Glutamatergic neuron (in vitro differentiated cells): ENCODE data around the gene PLAC8L1. TPM values are rescaled to one million over a fixed set of nuclear protein-coding genes. Genes with fewer than 3 reads are reported as not detected.
"Not testable (repeated sequence)": the region's sequence is repeated elsewhere in the genome, so short reads cannot be mapped to it uniquely, and the experiment has no call there.

Source experiments
- DNase-seq: peaks from one replicate; pipeline ENCODE4 v3.0.0; 2022
- H3K27ac Mint-ChIP-seq: one replicate; pipeline ENCODE4 v1.8.0; 2020; ENCODE audit warnings: mild to moderate bottlenecking, mixed read lengths, inconsistent platforms; ENCODE audit not compliant: unreplicated experiment
- H3K27me3 Mint-ChIP-seq: one replicate; pipeline ENCODE4 v1.8.0; 2020; ENCODE audit warnings: mild to moderate bottlenecking, moderate library complexity, mixed read lengths, inconsistent platforms; ENCODE audit not compliant: unreplicated experiment
- H3K36me3 Mint-ChIP-seq: one replicate; pipeline ENCODE4 v1.8.0; 2020; ENCODE audit warnings: mild to moderate bottlenecking, mixed read lengths, inconsistent platforms; ENCODE audit not compliant: unreplicated experiment
- H3K4me1 Mint-ChIP-seq: one replicate; pipeline ENCODE4 v1.8.0; 2020; ENCODE audit warnings: mild to moderate bottlenecking, low read depth, mixed read lengths, inconsistent platforms; ENCODE audit not compliant: unreplicated experiment
- H3K4me3 Mint-ChIP-seq: one replicate; pipeline ENCODE4 v1.8.0; 2020; ENCODE audit warnings: mild to moderate bottlenecking, mixed read lengths, inconsistent platforms; ENCODE audit not compliant: unreplicated experiment
- H3K9me3 Mint-ChIP-seq: one replicate; pipeline ENCODE4 v1.8.0; 2020; ENCODE audit warnings: mild to moderate bottlenecking, moderate library complexity, mixed read lengths, inconsistent platforms; ENCODE audit not compliant: unreplicated experiment
- total RNA-seq: library from RNA; stranded (reverse); fragmentation: NEBNext Ultra II Directional; extraction: Animal tissue kit (Norgen Biotek cat#: 25700); gene quantifications from one replicate; pipeline ENCODE4 v1.2.1, GENCODE V29; 2021; ENCODE audit not compliant: unreplicated experiment
- TF ChIP-seq, protein P1 (sequence below): fragments of 200-600 bp; sonication (generic); IDR thresholded peaks from one replicate; pipeline ENCODE4 v1.5.0; 2021; ENCODE audit not compliant: partially characterized antibody, unreplicated experiment

Gene PLAC8L1
- total RNA-seq, 1 donor from 2014 or later: 2.2 TPM

- Mint-ChIP-seq H3K27ac (no peak overlapping the region), H3K4me1 (no peaks in the 10 kb centered on the region), H3K27me3 (no peaks in the 10 kb centered on the region), H3K36me3 (peaks cover 6% of the 10 kb centered on the region), H3K4me3 (no peak overlapping the region), H3K9me3 (no peaks in the 10 kb centered on the region)
- TF ChIP-seq, protein P1, sequence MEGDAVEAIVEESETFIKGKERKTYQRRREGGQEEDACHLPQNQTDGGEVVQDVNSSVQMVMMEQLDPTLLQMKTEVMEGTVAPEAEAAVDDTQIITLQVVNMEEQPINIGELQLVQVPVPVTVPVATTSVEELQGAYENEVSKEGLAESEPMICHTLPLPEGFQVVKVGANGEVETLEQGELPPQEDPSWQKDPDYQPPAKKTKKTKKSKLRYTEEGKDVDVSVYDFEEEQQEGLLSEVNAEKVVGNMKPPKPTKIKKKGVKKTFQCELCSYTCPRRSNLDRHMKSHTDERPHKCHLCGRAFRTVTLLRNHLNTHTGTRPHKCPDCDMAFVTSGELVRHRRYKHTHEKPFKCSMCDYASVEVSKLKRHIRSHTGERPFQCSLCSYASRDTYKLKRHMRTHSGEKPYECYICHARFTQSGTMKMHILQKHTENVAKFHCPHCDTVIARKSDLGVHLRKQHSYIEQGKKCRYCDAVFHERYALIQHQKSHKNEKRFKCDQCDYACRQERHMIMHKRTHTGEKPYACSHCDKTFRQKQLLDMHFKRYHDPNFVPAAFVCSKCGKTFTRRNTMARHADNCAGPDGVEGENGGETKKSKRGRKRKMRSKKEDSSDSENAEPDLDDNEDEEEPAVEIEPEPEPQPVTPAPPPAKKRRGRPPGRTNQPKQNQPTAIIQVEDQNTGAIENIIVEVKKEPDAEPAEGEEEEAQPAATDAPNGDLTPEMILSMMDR: no peak
- DNase-seq: no peak
Observed at GRCh38 chr5:146124580-146124979, 19.2 kb upstream of the PLAC8L1 start.

- not testable (repeated sequence) for H3K4me1 Mint-ChIP-seq, H3K9me3 Mint-ChIP-seq, H3K4me3 Mint-ChIP-seq, DNase-seq, H3K27me3 Mint-ChIP-seq, H3K27ac Mint-ChIP-seq, H3K36me3 Mint-ChIP-seq
Observed at GRCh38 chr5:146121451-146121850, 16.1 kb upstream of the PLAC8L1 start.

DNA sequence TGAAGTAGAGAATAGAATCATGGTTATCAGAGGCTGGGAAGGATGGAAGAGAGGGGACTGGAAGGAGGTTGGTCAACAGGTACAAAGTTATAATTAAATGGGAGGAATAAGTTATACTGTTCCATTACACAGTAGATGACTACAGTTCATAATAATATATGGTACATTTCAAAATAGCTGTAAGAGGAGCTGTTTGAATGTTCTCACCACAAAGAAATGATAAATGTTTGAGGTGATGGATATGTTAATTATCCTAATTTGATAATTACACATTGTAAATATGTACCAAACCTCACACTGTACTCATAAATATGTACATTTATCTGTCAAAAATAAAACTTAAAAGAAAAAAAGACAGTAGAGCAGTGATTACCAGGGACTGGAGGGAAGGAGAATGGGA is 12.9 kb upstream of the PLAC8L1 start:
- no peaks in the 10 kb centered on the region for H3K9me3 Mint-ChIP-seq
- H3K36me3 Mint-ChIP-seq: peaks cover 6% of the 10 kb centered on the region
- no peak overlapping the region for H3K27ac Mint-ChIP-seq
- peaks cover 11% of the 10 kb centered on the region for H3K4me1 Mint-ChIP-seq
- TF ChIP-seq, protein P1: no peak
- H3K4me3 Mint-ChIP-seq: no peak overlapping the region
- H3K27me3 Mint-ChIP-seq: no peaks in the 10 kb centered on the region
- no peak for DNase-seq

- not testable (repeated sequence) for H3K27ac Mint-ChIP-seq, H3K27me3 Mint-ChIP-seq, H3K9me3 Mint-ChIP-seq, H3K36me3 Mint-ChIP-seq, H3K4me3 Mint-ChIP-seq, DNase-seq
- H3K4me1 Mint-ChIP-seq: peaks cover 11% of the 10 kb centered on the region
Observed at GRCh38 chr5:146117216-146117615, 11.8 kb upstream of the PLAC8L1 start.

GRCh38 chr5:146116361-146116760 is 11.0 kb upstream of the PLAC8L1 start:
- no peak for DNase-seq
- peaks cover 2% of the 10 kb centered on the region for H3K36me3 Mint-ChIP-seq

DNA sequence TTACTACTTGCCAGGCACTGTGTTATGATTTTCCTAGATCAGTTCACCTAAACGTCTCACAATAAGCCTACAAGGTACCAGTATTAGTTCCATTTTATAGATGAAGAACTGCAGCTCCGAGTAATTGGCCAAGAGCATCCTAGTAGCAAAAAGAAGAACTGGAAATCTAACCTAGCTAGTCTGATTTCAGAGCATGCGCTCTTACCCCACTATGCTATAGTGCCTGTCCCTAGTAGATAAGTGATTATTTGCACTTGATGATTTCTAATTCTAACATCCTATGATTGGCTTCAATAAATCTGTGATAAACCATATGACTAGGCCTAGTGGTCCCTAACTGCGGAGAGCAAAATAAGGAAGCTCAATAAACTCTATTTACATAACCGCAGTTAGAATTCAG is 7.1 kb upstream of the PLAC8L1 start:
- no peak for DNase-seq
- TF ChIP-seq, protein P1: no peak
- Mint-ChIP-seq H3K36me3 (no peaks in the 10 kb centered on the region), H3K27ac (no peak overlapping the region), H3K9me3 (no peaks in the 10 kb centered on the region), H3K27me3 (no peaks in the 10 kb centered on the region), H3K4me3 (no peak overlapping the region), H3K4me1 (peaks cover 11% of the 10 kb centered on the region)

More at GRCh38 chr5:146116361-146116760, 11.0 kb upstream of the PLAC8L1 start:
- TF ChIP-seq, protein P1: no peak
- Mint-ChIP-seq H3K9me3 (no peaks in the 10 kb centered on the region), H3K27me3 (no peaks in the 10 kb centered on the region), H3K4me3 (no peak overlapping the region), H3K4me1 (peaks cover 11% of the 10 kb centered on the region), H3K27ac (no peak overlapping the region)
